ENCODE measurements around the gene SMYD3.

DNA sequence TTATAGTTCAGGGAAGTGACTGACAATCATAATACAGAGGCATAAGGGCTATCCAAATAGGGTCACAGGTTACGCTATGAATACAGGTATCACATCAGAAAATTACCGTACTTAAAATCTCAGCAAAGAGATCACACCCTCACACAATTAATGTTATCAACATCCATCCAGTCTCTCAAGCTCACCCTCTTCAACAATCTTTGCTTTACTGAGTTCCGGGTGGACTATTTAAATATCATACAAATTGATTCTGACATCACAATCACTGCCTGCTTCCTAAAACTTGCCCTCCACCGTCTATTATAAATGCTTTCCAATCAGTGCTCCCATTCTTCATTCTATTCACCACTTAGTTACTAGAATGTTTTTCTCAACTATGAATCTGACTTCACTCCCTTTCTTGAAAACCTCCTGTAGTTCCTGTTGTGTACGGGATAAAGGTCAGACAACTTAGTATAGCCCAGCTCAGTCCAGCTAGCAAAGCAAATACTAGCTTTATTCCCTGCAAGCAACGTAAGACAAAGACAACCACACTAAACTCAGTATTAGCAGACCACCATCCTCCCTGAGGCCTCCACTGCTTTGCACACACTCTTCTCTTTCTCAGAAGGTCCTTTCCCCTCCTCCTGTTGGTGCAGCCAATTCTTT, 398.7 kb downstream of the SMYD3 start:
- TF ChIP-seq CTCF (IDR thresholded peaks at IDR 0.05) (no peak), POLR2A (IDR thresholded peaks at IDR 0.05) (no peak)
